Nephron progenitor cell (in vitro differentiated cells): ENCODE results near the gene NLGN2.

Experiments
- DNase-seq: peaks from one replicate; pipeline ENCODE4 v3.0.0; 2021
- H3K27ac Mint-ChIP-seq: 2 replicates; pipeline ENCODE4 v1.8.0; 2021; ENCODE audit warnings: mild to moderate bottlenecking, moderate library complexity, mixed read lengths
- H3K27me3 Mint-ChIP-seq: 2 replicates; pipeline ENCODE4 v1.8.0; 2021; ENCODE audit warnings: mild to moderate bottlenecking, low read depth, mixed read lengths; ENCODE audit not compliant: poor library complexity
- H3K36me3 Mint-ChIP-seq: 2 replicates; pipeline ENCODE4 v1.8.0; 2021; ENCODE audit warnings: low read depth, mixed read lengths
- H3K4me1 Mint-ChIP-seq: 2 replicates; pipeline ENCODE4 v1.8.0; 2021; ENCODE audit warnings: mixed read lengths
- H3K4me3 Mint-ChIP-seq: 2 replicates; pipeline ENCODE4 v1.8.0; 2021; ENCODE audit warnings: mild to moderate bottlenecking, moderate library complexity, mixed read lengths
- H3K9me3 Mint-ChIP-seq: 2 replicates; pipeline ENCODE4 v1.8.0; 2021; ENCODE audit warnings: mild to moderate bottlenecking, moderate library complexity, mixed read lengths
- TF ChIP-seq, protein P1 (sequence below): fragments of 200-600 bp; sonication (generic); IDR thresholded peaks from 2 replicates; pipeline ENCODE4 v1.5.0; 2021; ENCODE audit warnings: antibody characterized with exemption

The NLGN2 gene

DNA sequence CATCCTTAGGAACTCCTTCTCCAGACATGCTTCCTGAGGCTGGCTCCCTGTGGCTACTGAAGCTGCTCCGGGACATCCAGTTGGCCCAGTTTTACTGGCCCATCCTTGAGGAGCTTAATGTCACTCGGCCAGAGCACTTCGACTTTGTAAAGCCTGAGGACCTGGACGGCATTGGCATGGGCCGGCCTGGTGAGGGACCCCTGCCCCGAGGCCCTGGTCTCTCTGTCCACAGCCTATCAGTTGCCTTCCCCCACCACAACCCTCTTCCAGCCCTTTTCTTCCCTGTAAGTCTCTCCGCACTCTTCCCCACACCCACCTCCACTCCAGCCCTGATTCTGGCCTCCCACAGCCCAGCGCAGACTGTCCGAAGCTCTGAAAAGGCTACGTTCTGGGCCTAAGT is 24.7 kb upstream of the NLGN2 start:
- H3K27ac Mint-ChIP-seq: no peak overlapping the region
- H3K4me1 Mint-ChIP-seq: peaks cover 10% of the 10 kb centered on the region
- peaks cover 24% of the 10 kb centered on the region for H3K9me3 Mint-ChIP-seq
- DNase-seq: no peak
- TF ChIP-seq, protein P1, sequence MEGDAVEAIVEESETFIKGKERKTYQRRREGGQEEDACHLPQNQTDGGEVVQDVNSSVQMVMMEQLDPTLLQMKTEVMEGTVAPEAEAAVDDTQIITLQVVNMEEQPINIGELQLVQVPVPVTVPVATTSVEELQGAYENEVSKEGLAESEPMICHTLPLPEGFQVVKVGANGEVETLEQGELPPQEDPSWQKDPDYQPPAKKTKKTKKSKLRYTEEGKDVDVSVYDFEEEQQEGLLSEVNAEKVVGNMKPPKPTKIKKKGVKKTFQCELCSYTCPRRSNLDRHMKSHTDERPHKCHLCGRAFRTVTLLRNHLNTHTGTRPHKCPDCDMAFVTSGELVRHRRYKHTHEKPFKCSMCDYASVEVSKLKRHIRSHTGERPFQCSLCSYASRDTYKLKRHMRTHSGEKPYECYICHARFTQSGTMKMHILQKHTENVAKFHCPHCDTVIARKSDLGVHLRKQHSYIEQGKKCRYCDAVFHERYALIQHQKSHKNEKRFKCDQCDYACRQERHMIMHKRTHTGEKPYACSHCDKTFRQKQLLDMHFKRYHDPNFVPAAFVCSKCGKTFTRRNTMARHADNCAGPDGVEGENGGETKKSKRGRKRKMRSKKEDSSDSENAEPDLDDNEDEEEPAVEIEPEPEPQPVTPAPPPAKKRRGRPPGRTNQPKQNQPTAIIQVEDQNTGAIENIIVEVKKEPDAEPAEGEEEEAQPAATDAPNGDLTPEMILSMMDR: no peak
- no peaks in the 10 kb centered on the region for H3K36me3 Mint-ChIP-seq
- no peak overlapping the region for H3K4me3 Mint-ChIP-seq
- H3K27me3 Mint-ChIP-seq: peaks cover 72% of the 10 kb centered on the region

DNA sequence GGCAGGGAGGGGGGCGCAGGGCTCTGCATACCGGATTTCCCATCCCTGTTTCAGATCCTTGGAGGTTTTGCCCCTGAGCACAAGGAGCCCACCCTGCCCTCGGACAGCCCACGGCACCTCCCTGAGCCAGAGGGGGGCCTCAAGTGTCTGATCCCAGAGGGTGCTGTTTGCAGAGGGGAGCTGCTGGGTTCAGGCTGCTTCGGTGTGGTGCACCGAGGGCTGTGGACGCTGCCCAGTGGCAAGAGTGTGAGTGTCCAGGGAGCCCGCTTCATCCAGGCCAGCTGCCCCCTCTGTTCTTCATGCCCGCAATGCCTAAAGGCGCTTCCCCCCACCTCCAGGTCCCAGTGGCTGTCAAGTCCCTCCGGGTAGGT is 24.3 kb upstream of the NLGN2 start:
- DNase-seq: no peak
- H3K4me3 Mint-ChIP-seq: no peak overlapping the region
- TF ChIP-seq, protein P1: no peak
- H3K27ac Mint-ChIP-seq: no peak overlapping the region
- H3K27me3 Mint-ChIP-seq: peaks cover 68% of the 10 kb centered on the region
- H3K9me3 Mint-ChIP-seq: peaks cover 20% of the 10 kb centered on the region
- peaks cover 10% of the 10 kb centered on the region for H3K4me1 Mint-ChIP-seq
- H3K36me3 Mint-ChIP-seq: no peaks in the 10 kb centered on the region

DNA sequence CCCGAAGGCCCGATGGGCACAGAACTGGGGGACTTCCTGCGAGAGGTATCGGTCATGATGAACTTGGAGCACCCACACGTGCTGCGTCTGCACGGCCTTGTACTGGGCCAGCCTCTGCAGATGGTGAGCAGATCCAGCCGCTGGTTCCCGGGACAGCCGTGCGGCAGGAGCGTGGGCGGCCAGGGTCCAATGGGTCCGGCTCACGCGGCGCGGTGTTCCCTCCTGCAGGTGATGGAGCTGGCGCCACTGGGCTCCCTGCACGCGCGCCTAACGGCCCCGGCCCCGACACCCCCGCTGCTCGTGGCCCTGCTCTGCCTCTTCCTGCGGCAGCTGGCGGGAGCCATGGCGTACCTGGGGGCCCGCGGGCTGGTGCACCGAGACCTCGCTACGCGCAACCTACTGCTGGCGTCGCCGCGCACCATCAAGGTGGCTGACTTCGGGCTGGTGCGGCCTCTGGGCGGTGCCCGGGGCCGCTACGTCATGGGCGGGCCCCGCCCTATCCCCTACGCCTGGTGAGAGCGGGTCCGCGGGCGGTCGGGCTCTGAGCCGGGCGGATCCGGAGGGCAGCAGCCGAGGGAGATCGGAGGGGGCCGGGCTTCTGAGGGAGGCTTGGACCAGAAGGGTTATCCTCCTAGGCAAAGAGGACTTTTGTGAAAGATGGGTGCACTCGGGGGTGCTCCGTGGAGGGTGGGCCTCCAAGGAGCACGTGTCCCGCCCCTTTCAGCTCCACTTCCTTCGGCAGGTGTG is 23.7 kb upstream of the NLGN2 start:
- H3K36me3 Mint-ChIP-seq: no peaks in the 10 kb centered on the region
- peaks cover 62% of the 10 kb centered on the region for H3K27me3 Mint-ChIP-seq
- DNase-seq: peak; percentile 80
- peak overlapping the region; percentile 68 for H3K4me3 Mint-ChIP-seq
- H3K9me3 Mint-ChIP-seq: peaks cover 15% of the 10 kb centered on the region
- TF ChIP-seq, protein P1: no peak
- H3K4me1 Mint-ChIP-seq: peaks cover 10% of the 10 kb centered on the region
- no peak overlapping the region for H3K27ac Mint-ChIP-seq

DNA sequence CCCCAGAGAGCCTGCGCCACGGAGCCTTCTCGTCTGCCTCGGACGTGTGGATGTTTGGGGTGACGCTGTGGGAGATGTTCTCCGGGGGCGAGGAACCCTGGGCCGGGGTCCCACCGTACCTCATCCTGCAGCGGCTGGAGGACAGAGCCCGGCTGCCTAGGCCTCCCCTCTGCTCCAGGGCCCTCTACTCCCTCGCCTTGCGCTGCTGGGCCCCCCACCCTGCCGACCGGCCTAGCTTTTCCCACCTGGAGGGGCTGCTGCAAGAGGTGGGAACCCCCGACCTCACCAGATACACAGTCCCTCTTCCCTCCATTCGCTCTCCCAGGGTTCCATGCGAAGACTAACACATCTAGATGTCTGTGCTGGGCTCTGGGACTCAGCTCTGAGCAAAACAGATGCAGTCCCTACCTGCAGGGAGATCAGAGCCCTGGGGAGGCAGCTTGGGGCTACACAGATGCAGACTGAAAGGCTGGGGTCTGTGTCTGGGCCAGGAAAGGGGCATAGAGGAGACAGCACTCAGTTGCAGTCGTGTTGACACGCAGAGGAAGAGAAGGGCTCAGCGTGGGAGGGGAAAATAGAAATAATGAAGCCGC is 23.1 kb upstream of the NLGN2 start:
- Mint-ChIP-seq H3K4me3 (peak overlapping the region; percentile 68), H3K27me3 (peaks cover 56% of the 10 kb centered on the region), H3K4me1 (peaks cover 13% of the 10 kb centered on the region), H3K9me3 (peaks cover 9% of the 10 kb centered on the region), H3K27ac (no peak overlapping the region), H3K36me3 (peaks cover 4% of the 10 kb centered on the region)
- TF ChIP-seq, protein P1: no peak
- DNase-seq: no peak

DNA sequence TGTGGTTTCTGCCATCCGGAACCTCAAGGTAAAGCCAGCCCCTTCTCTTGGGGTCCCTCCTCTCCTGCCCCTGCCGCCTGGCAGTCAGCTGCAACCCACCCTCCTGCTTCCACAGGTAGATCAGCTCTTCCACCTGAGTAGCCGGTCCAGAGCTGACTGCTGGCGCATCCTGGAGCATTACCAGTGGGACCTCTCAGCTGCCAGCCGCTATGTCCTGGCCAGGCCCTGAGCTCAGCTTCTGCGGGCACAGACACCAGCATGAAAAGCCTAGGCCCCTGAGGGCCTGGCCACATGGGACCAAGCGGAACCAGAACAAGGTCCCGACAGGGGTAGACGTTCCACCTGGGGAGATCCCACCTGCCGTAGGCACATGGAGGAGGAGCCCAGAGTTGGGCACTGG is 18.8 kb upstream of the NLGN2 start:
- TF ChIP-seq, protein P1: no peak
- H3K27ac Mint-ChIP-seq: no peak overlapping the region
- H3K4me1 Mint-ChIP-seq: peaks cover 38% of the 10 kb centered on the region
- no peak overlapping the region for H3K4me3 Mint-ChIP-seq
- no peak for DNase-seq
- H3K9me3 Mint-ChIP-seq: no peaks in the 10 kb centered on the region
- peaks cover 24% of the 10 kb centered on the region for H3K36me3 Mint-ChIP-seq
- peaks cover 14% of the 10 kb centered on the region for H3K27me3 Mint-ChIP-seq
